ENCODE measurements around the gene DDX1. TPM values are rescaled to one million over a fixed set of nuclear protein-coding genes. Genes with fewer than 3 reads are reported as not detected.

DDX1 gene
- total RNA-seq, 1 experiment from 2014 or later = 106 TPM

GRCh38 chr2:15623898-15624541 lies 32.4 kb downstream of the DDX1 start:
- CTCF ChIA-PET = no interaction called here
- Mint-ChIP-seq H3K4me3 (ENCODE audit: low read depth, unreplicated experiment) (no peak overlapping the region), H3K27me3 (ENCODE audit: unreplicated experiment) (no peaks in the 10 kb centered on the region), H3K4me1 (ENCODE audit: low read depth, unreplicated experiment) (no peaks in the 10 kb centered on the region), H3K36me3 (ENCODE audit: insufficient read depth, unreplicated experiment) (peaks cover 18% of the 10 kb centered on the region), H3K9me3 (ENCODE audit: low read depth, unreplicated experiment) (no peaks in the 10 kb centered on the region), H3K27ac (ENCODE audit: unreplicated experiment) (no peak overlapping the region)
- BruUV-seq (replicated peaks) = no TSS peak
- DNase-seq = no peak
- TF ChIP-seq CTCF (IDR thresholded peaks at IDR 0.05; ENCODE audit: unreplicated experiment) = no peak
- intact Hi-C loops (cut with micrococcal nuclease; ENCODE audit: unreplicated experiment) = no loop called here

DNA sequence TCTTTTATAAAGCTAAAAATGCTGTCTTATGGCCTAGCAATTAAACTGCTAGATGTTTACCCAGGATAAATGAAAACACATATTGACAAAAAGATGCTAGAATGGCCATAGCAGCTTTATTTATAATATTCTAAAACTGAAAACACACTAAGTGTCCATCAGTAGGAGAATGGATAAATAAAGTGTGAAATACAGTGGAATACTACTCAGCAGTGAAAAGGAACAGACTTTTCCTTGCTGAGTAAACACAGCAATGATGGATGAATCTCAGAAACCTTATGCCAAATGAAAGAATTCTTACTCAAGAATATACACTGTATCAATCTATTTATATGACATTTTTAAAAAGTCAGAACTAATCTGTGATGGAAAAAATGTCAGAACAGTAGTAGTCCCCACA lies 33.2 kb downstream of the DDX1 start:
- no peak overlapping the region for H3K4me3 Mint-ChIP-seq (ENCODE audit: low read depth, unreplicated experiment)
- no peak overlapping the region for H3K27ac Mint-ChIP-seq (ENCODE audit: unreplicated experiment)
- DNase-seq = no peak
- peaks cover 18% of the 10 kb centered on the region for H3K36me3 Mint-ChIP-seq (ENCODE audit: insufficient read depth, unreplicated experiment)
- no TSS peak for BruUV-seq (replicated peaks)
- intact Hi-C loops (cut with micrococcal nuclease; ENCODE audit: unreplicated experiment) = no loop called here
- CTCF ChIA-PET = no interaction called here
- H3K9me3 Mint-ChIP-seq (ENCODE audit: low read depth, unreplicated experiment) = no peaks in the 10 kb centered on the region
- no peaks in the 10 kb centered on the region for H3K27me3 Mint-ChIP-seq (ENCODE audit: unreplicated experiment)
- no peak for TF ChIP-seq CTCF (IDR thresholded peaks at IDR 0.05; ENCODE audit: unreplicated experiment)
- no peaks in the 10 kb centered on the region for H3K4me1 Mint-ChIP-seq (ENCODE audit: low read depth, unreplicated experiment)

DNA sequence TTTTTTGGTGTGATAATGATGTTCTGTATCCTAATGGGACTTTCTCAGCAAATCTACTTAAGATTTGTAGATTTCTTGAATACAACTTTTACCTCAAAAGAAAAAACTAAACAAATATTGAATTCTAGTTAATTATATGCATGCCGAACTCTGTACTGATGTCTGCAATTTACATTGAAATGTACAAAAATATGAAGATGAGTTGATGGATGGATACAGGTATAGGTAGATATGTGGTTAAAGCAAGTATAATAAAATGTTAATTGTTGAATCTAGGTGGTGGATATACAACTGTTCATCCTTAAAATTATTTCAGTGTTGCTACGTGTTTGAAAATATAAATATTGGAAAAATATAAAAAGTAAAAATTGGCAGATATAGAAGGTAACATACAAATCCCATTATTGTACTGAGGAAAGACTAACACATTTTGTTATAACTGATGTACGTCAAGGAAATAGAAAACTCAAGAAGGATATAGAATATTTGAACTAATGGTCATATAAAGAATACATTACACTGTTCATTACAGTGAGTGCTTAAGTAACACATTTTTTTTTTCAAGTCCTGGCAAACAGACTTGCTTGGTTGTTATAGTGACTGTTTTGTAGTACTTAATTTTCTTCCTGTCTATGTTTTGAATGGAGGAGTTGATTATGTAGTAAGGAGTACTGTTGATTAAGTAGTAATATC lies 33.8 kb downstream of the DDX1 start:
- DNase-seq = no peak
- no peak for TF ChIP-seq CTCF (IDR thresholded peaks at IDR 0.05; ENCODE audit: unreplicated experiment)
- CTCF ChIA-PET = no interaction called here
- Mint-ChIP-seq H3K27me3 (ENCODE audit: unreplicated experiment) (no peaks in the 10 kb centered on the region), H3K4me3 (ENCODE audit: low read depth, unreplicated experiment) (no peak overlapping the region), H3K4me1 (ENCODE audit: low read depth, unreplicated experiment) (no peaks in the 10 kb centered on the region), H3K36me3 (ENCODE audit: insufficient read depth, unreplicated experiment) (peaks cover 18% of the 10 kb centered on the region), H3K27ac (ENCODE audit: unreplicated experiment) (no peak overlapping the region), H3K9me3 (ENCODE audit: low read depth, unreplicated experiment) (no peaks in the 10 kb centered on the region)
- intact Hi-C loops (cut with micrococcal nuclease; ENCODE audit: unreplicated experiment) = no loop called here
- BruUV-seq (replicated peaks) = no TSS peak

DNA sequence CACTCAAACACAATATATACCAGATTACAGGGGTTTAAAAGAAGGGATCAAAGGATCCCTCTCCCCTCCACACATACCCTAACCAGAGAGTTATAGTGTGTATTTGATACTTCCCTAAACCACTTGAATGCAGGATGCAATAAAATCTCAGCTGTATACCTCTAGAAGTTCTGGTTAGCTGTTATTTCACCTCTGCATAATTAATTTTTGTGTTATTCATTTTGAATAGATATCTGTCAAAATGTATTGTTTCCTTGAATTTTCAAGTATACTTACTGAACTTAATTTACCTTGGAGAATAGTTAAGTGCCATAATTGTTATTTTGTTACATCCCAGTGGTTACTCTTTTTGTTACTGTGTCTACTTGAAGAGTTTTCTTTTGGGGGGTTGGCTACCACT lies 34.5 kb downstream of the DDX1 start:
- CTCF ChIA-PET = no interaction called here
- intact Hi-C loops (cut with micrococcal nuclease; ENCODE audit: unreplicated experiment) = no loop called here
- H3K4me1 Mint-ChIP-seq (ENCODE audit: low read depth, unreplicated experiment) = no peaks in the 10 kb centered on the region
- no TSS peak for BruUV-seq (replicated peaks)
- TF ChIP-seq CTCF (IDR thresholded peaks at IDR 0.05; ENCODE audit: unreplicated experiment) = no peak
- no peak overlapping the region for H3K27ac Mint-ChIP-seq (ENCODE audit: unreplicated experiment)
- DNase-seq = no peak
- H3K4me3 Mint-ChIP-seq (ENCODE audit: low read depth, unreplicated experiment) = no peak overlapping the region
- H3K9me3 Mint-ChIP-seq (ENCODE audit: low read depth, unreplicated experiment) = no peaks in the 10 kb centered on the region
- H3K36me3 Mint-ChIP-seq (ENCODE audit: insufficient read depth, unreplicated experiment) = peaks cover 21% of the 10 kb centered on the region
- H3K27me3 Mint-ChIP-seq (ENCODE audit: unreplicated experiment) = no peaks in the 10 kb centered on the region

Data from Calu3 (cell line).